CD4-positive, alpha-beta T cell treated with Interleukin-15 for 1 hour (primary cell): Measurements from ENCODE around the gene PLA2G3.
A peak's percentile ranks its signal among the peaks of the same experiment; 100 is the strongest.
"Not testable (repeated sequence)": the region's sequence is repeated elsewhere in the genome, so short reads cannot be mapped to it uniquely, and the experiment has no call there.

Source experiments
- DNase-seq: peaks from one replicate; pipeline ENCODE4 v3.0.0-alpha.2; 2020

Gene PLA2G3

DNA sequence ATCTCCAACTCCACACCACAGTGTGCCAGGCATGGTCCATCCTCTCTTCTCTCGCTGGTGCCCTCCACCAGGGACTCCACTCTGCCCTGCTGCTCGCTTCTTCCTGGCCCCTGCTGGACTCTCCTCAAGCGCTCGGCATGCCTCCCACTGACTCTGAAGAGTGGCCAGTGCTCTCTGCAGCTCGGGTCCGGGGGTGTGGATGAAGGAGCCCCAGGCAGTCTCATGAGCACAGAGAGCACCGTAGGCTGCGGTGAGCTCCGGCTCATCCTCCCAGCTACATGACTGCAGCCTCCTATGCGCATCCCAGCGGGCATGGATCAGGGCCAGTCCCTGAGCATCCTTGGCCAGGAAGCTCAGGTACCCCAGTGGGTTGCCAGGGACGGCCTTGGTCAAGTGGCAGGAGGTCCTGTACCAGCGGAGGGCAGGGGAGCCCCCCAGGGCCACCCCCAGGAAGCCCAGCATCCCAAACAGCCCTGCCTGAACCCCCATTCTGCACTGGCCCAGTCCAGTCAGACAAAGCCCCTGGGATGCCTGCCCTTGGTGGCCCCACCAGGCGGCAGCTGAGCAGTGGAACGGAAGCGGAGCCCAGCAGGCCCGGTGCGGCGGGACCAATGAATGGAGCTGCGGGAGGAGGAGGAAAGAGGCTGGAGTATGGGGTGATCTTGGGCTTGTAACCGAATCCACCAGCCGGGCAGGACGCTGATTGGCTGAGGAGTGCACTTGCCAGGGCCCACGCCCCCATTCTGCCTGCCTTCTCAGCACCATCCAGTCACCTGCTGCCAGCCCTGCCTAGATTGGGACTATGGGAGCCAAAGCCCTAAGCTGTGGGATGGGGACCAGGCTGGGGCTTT lies at the start of gene PLA2G3:
PLA2G3 (minus strand) TSS at position 643 of the 851 bp plus-strand sequence; CDS start at position 489, 154 bp downstream.
- DNase-seq, result no peak

DNA sequence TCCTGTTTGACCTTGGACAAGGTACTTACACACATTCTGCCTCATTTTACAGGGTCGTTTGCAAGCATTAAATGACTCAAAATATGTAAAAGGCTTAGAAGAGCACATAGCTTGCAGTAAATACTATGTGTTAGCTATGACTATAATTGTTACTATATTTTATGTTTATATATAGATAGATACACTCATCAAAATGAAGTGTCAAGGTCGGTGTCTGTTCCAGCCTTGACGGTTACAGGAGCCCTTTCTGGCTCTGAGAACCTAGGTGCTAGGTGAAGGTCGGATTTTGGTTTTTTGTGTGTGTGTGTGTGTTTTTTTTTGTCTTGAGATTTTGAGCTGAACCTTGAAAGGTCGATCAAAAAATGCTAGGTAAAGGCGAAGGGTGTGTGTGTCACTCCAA lies 47.3 kb upstream of the PLA2G3 start:
- DNase-seq, result no peak

DNA sequence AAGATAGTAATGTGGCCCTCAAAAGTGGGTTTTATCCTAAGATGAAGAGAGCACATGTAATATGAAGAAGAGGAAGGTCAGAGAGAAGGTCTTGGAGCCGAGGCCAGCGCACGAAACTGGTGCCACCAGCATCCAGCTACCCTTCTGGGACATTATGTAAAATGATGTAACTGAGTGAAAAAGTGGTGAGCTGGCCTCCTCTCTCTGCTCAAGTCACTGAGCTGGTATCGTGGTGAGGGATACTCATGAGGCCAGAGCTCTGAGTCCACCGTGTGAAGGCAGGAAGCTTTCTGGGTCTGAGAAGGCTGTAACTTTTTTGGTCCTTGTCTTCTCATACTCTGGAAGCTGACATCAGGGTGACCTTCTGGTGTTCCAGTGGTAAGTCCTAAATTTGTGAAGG lies 44.7 kb upstream of the PLA2G3 start:
- no peak for DNase-seq

GRCh38 chr22:31184015-31184414 lies 43.7 kb upstream of the PLA2G3 start:
- no peak for DNase-seq

DNA sequence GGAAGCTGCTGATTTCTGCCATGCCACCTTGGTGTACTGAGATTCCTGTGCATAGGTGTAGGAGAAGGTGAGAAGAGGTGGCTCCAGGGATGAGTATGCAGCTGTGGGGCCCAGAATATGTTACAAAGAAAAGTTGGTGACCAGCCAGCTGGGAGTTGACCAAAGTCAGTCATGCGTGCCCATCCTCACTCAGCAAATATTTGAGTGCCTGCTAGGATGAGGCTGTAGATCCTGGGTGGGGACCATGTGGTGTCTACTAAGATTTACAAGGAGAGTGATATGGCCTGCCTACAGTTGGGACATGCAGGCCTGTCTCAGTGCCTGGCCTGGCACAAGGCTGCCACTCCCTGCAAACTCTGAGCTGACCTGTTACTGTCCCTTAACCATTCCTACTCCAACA lies 39.0 kb upstream of the PLA2G3 start:
- no peak for DNase-seq

- DNase-seq, result no peak
Observed at GRCh38 chr22:31178859-31179258, 38.6 kb upstream of the PLA2G3 start.

DNA sequence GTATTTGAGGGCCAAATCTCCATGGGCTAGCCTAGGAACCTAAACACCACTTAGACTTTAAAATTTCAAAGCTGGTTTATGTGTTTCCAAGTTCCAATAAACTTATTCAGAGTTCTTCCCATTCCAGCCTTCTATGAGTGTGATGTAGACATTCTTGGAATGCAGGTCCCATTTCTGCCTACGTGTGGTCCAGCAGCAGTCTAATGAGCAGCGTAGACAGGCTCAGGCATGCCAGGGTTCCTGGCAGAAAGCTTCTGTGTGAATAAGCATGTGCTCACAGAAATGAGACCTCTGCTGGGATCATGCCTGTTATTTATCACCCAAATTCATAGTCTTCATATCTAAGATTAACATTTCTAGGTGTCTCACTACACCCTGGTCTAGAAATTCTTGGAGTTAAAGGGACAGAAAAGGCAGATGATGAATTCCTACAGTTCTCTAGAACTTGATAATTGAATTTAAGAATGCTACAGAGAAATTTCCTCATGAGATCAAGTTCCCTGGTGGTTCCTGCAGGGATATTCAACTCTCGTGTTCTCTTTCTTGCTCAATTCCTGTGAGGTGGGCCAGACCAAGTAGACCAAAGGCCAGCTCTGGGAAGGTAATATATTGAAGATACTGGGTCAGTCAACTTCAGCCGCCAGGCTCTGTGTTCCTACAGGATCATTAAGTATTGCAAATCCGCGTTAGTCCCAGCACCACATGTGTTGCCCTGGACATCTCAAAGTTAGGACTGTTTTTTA lies 37.3 kb upstream of the PLA2G3 start:
- no peak for DNase-seq

- no peak for DNase-seq
Observed at GRCh38 chr22:31176923-31177322, 36.6 kb upstream of the PLA2G3 start.

- no peak for DNase-seq
Observed at GRCh38 chr22:31173386-31174145, 33.3 kb upstream of the PLA2G3 start.

DNA sequence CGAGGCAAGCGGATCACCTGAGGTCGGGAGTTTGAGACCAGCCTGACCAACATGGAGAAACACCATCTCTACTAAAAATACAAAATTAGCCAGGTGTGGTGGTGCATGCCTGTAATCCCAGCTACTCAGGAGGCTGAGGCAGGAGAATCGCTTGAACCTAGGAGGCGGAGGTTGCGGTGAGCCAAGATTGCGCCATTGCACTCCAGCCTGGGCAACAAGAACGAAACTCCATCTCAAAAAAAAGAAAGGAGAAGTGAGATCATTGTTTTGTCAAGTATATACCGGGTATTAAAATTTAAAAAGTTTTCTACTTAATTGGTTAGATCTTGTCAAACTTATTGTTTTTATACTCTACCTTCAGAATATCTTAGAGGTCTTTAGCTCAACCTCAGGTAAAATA lies 31.4 kb upstream of the PLA2G3 start:
- DNase-seq, result not testable (repeated sequence)

- no peak for DNase-seq
Observed at GRCh38 chr22:31170971-31171370, 30.7 kb upstream of the PLA2G3 start.

DNA sequence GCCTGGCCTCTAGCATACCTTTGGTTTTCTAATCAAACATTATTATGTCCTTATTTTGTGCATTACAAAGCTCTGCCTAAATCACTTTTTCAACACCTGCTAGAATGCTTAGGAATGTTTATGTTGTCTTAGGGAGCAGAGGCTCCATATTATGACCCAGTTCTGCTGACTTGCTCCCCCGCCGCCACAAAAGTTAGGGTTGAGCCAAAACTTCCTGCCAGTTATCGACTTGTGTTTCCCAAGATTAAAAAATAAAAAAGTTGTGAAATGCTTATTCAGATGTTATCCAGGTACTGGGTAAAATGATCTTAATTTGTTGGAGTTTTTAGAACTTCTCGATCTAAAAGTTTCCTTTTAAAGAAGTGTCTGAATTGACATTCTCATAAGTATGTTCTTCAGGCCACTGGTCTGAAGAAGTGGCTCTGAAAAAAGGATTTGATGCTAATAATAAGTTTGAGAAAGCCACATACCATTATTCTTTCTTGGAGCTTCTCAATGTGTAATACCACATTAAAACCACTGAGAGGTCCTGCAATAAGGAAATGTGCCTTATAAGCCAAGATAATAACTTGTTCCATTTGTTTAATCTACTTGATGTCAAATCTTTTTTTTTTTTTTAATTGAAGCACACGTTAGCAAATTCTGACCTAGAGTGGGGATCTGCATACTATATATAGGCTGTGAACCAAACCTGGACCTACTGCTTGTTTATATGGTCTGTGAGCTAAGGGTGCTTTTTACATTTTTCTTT lies 21.9 kb upstream of the PLA2G3 start:
- DNase-seq, result no peak

- no peak for DNase-seq
Observed at GRCh38 chr22:31161386-31161785, 21.1 kb upstream of the PLA2G3 start.

- no peak for DNase-seq
Observed at GRCh38 chr22:31160328-31160978, 20.1 kb upstream of the PLA2G3 start.

- no peak for DNase-seq
Observed at GRCh38 chr22:31155422-31155821, 15.1 kb upstream of the PLA2G3 start.

GRCh38 chr22:31154975-31155374 lies 14.7 kb upstream of the PLA2G3 start:
- no peak for DNase-seq

DNA sequence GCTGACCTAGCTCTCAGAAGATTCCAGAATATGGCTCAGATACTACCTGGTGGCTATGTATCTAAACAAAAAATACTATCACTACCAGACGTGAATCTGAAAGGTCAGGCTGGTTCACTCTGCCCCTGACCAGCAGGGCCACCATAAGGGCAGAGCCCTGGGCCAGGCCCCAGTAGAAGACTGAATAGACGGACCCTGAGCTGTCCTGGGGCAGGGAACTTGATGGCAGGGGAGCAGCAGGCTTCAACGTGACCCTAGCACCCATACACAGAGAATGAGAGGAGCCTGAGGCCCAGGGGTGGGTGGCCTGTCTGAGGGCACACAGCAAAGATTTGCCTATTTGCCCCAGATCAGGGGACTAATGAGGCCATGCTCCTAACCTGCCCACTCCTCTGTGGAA lies 13.0 kb upstream of the PLA2G3 start:
- DNase-seq, result no peak

- no peak for DNase-seq
Observed at GRCh38 chr22:31151872-31152271, 11.6 kb upstream of the PLA2G3 start.

DNA sequence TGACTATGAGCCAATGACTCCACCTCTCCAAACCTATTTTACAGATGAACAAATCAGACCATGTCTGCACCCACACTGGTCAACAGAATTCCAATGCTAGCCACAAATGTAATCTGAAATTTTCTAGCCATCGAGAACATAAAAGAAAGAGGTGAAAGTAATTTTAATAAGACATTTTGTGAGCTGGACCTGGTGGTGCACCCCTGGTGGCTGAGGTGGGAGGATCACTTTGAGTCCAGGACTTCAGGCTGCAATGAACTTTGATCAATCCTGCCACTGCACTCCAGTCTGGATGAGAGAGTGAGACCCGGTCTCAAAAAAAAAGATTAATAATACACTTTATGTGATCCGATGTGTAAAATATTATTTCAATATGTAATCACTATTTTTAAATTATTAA lies 10.3 kb upstream of the PLA2G3 start:
- DNase-seq, result no peak

GRCh38 chr22:31148953-31149627 lies 8.8 kb upstream of the PLA2G3 start:
- DNase-seq, result peak; percentile 43

- DNase-seq, result no peak
Observed at GRCh38 chr22:31148488-31148887, 8.2 kb upstream of the PLA2G3 start.

- DNase-seq, result no peak
Observed at GRCh38 chr22:31144223-31144622, 3.9 kb upstream of the PLA2G3 start.
